RCC 7860 (cell line): ENCODE measurements around the gene SMC1B.
"Not testable (repeated sequence)": the region's sequence is repeated elsewhere in the genome, so short reads cannot be mapped to it uniquely, and the experiment has no call there.

Experiments used
- DNase-seq: peaks from one replicate; pipeline ENCODE4 v3.0.0-alpha.2; 2015; ENCODE audit warnings: low spot score
- FAIRE-seq: peaks from 2 replicates; lab custom pipeline; 2012; peaks lifted over from hg19 to GRCh38; lab: Jason Lieb, UNC

SMC1B gene, protein sequence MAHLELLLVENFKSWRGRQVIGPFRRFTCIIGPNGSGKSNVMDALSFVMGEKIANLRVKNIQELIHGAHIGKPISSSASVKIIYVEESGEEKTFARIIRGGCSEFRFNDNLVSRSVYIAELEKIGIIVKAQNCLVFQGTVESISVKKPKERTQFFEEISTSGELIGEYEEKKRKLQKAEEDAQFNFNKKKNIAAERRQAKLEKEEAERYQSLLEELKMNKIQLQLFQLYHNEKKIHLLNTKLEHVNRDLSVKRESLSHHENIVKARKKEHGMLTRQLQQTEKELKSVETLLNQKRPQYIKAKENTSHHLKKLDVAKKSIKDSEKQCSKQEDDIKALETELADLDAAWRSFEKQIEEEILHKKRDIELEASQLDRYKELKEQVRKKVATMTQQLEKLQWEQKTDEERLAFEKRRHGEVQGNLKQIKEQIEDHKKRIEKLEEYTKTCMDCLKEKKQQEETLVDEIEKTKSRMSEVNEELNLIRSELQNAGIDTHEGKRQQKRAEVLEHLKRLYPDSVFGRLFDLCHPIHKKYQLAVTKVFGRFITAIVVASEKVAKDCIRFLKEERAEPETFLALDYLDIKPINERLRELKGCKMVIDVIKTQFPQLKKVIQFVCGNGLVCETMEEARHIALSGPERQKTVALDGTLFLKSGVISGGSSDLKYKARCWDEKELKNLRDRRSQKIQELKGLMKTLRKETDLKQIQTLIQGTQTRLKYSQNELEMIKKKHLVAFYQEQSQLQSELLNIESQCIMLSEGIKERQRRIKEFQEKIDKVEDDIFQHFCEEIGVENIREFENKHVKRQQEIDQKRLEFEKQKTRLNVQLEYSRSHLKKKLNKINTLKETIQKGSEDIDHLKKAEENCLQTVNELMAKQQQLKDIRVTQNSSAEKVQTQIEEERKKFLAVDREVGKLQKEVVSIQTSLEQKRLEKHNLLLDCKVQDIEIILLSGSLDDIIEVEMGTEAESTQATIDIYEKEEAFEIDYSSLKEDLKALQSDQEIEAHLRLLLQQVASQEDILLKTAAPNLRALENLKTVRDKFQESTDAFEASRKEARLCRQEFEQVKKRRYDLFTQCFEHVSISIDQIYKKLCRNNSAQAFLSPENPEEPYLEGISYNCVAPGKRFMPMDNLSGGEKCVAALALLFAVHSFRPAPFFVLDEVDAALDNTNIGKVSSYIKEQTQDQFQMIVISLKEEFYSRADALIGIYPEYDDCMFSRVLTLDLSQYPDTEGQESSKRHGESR

DNA sequence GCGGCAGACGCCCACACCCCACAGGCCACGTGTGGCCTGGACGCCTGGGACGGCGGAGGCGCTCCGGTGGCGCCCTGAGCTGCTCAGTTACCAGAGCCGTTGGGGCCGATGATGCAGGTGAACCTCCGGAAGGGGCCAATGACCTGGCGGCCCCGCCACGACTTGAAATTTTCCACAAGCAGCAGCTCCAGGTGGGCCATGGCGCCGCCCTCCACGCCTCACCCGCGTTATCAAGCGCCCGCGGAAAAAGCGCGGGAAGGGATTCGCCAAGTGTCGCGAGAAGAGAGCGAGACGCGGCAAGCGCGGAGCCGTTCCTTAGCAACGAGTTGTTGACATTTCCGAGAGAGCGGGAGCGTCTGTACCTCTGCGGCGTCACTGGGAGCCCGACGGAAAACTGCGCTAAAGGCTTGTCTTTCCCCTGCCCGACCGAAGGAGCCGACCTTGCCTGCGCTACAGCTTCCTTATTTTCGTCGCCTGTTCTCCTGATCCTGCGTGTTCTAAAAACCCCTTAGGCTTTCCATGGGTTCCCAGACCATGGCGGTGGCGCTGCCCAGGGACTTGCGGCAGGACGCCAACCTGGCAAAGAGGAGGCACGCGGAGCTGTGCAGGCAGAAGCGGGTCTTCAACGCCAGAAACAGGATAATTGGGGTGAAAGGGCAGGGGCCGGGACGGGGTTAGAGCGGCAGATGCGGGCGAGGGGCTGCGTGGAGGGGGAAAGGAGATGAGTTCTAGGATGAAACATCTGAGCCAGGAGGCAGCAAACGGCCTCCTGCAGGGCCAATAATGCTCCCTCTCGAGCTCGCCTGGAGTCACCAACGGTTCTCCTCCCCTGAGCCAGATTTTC is at the start of gene SMC1B, which contains the start of gene RIBC2:
Gene SMC1B (minus strand): TSS at position 232 of the 844 bp plus-strand sequence. CDS start 32 bp downstream, at position 200.
Gene RIBC2 (plus strand): TSS at position 326 of the 844 bp plus-strand sequence. CDS start 194 bp downstream, at position 520.
- no peak for FAIRE-seq

DNA sequence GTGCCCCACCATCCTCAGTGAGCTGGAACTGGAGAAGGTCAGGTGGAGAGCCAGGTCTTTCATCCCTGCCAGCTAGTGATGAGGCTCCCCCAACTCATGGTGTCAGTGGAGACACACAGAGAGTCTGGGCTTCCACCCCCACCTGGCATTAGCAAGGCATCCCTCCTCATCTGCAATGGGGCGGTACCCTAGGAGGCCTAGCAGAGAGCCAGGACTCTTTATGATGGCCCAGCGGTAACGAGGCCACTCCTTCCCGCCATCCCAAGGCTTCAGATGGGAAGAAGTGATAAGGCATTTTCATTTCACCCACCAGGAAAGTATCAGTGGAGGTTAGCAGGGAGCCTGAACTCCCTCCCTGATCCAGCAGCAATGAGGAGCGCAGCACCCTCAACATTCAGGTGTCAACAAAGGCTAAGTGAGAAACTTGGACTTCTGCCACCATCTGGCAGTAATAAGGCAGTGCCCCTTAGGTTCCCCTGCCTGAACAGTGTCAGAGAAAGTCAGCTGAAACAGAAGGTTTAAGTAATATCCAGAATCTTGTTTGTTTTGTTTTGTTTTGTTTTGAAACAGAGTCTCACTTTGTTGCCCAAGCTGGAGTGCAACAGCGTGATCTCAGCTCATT is 48.7 kb upstream of the SMC1B start:
- DNase-seq (no peak), FAIRE-seq (no peak)

More for the DNA sequence above, at the start of gene SMC1B, which contains the start of gene RIBC2:
- DNase-seq: no peak

DNA sequence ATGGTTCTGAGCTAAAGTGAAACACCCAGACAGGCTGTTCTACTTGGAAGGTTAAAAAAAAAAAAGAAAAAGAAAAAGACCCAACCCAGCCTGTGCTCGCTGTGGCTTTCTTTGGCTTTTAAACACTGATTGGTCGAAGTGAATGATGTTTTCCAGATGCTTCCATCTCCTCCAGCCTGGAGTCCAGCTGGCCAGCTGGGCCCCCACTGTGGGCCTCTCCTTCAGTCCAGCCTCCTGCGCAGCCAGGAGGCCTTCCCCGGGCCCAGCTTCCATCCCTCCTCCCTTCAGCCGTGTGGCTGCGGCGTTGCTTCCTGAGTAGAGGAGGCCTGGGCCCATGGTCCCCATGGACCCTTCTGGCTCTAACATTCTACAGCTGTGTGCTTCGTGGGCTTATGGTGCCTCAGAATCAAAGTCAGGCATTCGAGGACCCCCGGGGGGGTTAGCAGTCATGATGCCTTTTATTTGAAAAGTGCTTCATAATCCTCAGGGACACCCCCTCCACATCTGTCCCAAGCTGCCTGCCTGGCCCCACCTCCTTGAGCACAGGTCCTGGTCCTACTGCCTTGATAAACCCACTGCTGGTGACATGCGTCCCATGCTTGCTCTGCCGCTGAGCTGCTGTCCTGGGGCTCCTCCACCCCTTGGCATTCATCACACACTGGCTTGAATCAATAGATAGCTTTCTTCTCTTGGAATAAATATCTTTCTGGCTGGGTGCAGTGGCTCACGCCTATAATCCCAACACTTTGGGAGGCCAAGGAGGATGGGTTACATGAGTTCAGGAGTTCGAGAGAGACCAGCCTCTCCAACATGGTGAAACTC is 47.1 kb upstream of the SMC1B start:
- no peak for FAIRE-seq
- no peak for DNase-seq

DNA sequence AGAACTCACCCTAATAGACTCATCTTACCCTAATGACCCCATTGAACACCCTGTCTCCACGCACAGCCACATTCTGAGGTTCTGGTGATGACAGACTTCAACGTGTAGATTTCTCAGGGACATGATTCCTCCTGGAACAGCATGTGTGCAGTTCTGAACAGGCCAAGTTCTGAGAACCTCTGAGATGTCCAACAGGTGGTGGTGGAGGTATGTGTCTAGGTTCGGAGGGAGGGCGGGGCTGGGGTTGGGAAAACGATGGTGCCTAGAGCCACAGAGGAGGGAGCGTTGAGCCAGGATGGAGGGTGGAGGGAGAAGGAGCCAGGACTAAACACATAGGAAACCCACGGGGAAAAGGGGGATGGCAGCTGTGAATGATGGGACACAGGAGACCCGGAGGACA is 45.8 kb upstream of the SMC1B start:
- no peak for DNase-seq
- no peak for FAIRE-seq

DNA sequence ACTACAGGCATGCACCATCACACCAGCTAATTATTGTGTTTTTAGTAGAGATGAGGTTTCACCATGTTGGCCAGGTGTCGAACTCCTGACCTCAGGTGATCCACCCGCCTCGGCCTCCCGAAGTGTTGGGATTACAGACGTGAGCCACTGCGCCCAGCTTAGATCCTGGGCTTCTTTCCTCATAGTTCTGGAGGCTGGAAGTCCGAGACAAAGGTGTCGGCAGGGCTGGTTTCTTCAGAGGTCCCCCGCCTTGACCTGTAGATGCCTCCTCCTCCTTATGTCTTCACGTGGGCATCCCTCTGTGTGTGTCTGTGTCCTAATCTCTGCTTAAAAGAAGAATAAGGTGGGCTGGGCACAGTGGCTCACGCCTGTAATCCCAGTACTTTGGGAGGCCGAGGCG is 45.1 kb upstream of the SMC1B start:
- no peak for DNase-seq
- no peak for FAIRE-seq

DNA sequence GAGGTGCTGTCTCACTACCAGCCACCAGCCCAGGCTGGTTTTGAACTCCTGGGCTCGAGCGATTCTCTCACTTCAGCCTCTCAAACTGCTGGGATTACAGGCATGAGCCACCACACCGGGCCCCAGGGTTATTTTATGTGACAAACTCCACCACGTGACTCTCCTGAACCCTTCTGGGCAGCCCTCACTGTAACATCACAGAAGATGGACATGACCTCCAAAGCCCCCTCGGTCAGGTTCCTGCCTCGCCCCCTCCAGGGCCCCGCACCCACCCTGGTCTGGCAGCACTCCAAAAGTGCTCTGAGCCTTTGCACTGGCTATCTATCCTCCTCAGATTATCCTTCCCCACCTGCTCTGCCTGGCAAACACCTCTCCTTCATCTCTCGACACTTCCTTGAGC is 43.4 kb upstream of the SMC1B start:
- FAIRE-seq: no peak

DNA sequence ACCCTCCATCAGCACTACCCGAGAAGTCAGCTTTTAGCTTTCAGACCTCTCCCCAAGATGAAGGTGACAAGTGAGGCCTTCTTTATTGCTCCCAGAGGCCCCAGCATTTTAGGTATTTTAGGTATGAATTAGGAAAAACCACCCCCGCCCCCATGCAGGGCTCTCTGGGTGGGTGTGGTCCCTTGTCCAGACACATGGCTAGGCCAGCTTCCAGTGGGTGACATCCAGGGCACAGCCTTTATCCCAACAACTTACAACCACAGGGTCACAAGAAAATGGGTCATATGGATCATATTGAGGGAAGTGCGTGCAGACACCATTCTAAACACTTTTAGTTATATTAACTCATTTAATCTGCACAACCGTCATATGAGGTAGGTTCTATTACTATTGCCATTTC is 42.2 kb upstream of the SMC1B start:
- FAIRE-seq (no peak), DNase-seq (no peak)

More for the DNA sequence above, 43.4 kb upstream of the SMC1B start:
- no peak for DNase-seq

DNA sequence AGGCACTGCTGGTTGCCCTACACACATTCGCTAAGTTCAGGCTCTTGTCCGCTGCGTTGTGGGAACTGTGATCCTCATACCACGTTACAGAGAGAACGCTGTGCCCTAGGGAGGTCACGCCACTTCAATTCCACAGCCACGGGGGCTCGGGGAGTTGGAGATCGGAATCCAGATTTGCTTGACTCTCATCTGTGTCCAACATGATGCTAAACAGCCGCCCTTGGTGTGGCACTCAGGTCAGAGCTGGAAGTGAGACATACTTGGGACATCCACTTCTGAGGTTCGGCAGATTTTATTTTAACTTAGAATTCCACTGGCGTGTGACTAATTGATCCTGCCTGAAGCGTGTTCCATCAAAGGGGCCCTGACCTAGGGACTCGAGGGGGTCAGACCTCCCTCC is 41.8 kb upstream of the SMC1B start:
- FAIRE-seq (no peak), DNase-seq (no peak)

DNA sequence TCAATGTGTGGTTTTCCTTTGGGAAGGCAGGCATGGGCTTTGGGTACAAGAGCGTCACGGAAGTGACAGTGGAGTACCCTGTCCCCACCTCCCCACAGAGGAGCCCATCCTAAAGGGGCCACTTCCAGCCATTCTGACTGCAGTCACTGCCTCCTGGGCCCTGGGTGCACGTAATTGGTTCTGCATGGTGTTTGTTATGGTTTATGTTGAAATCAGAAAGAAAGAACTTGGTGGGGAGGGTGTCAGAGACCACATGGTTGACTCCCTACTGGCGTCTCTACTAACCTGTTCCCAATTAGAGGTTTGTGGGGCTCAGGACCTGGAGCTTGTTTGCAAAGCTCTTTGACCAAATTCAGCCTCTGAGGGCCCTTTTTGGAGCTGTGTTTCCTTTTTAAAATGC is 40.9 kb upstream of the SMC1B start:
- FAIRE-seq (no peak), DNase-seq (no peak)

DNA sequence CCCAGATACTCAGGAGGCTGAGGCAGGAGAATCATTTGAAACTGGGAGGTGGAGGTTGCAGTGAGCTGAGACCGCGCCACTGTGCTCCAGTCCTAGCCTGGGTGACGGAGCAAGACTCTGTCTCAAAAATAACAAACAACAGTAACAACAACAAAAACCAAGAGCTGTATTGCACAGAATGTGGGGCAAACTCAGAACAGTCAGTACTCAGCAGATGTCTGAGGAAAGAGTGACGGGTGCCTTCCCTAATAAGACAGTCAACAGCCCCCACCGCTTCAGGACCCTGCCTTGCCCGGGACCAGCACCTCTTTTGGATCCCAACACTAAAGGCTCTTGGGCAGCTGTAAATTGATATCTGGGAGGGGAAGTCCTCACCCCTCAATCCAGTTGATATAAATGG is 40.4 kb upstream of the SMC1B start:
- FAIRE-seq (no peak), DNase-seq (no peak)

DNA sequence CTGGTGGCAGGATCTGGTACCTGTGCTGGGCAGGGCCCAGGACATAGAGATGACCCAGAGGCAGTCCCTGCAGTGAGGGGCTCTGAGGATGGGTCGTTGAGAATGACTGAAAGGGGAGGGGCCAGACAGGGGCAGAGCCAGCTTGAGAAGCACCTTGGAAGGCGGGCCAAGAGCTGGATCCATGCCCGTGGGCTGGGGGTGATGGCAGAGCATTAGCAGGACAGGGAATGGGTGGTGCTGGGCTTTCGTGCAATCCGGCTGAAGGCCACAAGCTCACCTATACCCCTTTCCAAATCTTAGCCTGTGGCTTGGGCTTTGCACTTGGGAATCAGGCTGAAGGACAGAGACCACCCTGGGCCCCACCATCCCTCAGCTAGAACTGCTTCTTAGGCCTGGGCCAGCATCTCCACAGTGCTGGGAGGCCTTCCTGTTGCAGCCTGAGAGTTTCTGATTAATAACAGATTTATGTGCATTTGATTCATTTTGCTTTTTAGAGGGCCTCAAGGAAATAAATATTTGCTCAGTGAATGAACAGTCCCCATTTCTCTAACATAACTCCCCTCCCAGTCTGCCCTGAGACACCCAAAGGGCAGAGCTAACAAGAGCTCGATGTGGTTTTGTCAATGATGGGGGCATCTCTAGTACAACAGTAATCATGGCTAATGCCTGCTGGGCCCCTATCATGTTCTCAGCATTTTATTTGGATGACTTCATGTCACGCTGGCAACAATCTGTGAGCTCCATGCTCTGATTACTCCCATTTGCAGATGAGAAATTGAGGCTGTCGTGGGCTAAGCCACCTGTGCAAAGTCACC is 39.4 kb upstream of the SMC1B start:
- no peak for DNase-seq

DNA sequence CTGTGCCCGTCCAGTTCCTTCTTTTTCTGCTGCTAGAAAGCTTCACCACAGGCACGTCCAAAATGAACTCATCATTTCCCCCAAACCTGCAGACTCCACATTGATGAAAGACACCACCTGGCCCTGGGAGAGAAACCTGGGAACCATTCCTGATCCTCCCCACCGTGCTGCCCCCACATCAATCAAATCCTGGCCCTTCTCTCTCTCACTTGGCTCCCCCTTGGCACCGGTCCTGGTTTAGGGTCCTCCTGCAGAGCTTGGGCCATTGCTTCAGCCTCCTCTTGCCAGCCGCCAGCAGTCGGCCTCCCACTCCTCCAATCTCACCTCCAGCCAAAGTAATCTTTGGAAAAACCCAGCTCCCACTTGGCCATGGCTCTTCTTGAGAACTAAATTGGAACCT is 38.6 kb upstream of the SMC1B start:
- FAIRE-seq: no peak
- no peak for DNase-seq

More for the DNA sequence above, 39.4 kb upstream of the SMC1B start:
- no peak for FAIRE-seq

DNA sequence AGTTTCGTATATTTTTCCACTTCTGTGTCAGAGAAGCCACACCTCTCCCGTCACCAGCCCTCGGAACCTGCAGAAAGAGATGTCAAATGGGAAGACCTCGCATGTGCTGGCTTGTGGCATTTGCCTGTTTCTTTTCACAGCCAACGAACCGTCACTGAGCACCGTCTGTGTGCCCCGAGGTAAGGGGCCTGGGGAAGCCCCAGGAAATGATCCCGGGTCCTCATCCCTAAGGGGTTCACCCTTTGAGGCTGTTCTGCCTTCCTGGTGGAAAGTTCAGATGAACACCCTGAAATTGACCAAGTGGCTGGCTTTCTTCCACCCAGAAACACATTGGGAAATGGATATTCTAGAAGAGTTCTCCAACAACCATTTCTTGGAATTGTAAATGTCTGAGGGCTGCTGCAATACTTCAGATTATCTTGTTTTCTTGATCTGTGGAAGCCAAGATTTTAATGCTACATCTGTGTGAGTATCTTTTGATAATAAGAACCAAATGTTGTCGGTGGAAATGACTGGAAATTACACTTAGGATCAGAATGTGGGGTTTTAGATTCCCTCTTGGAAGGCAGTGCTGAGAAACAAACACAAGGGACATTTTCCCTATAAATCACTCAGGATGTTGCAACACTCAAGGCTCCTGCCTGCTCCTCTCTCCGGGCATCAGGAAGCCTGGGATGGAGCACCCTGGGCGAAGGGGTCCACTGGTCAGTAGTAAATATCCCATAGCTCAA is 37.7 kb upstream of the SMC1B start:
- DNase-seq: no peak
- FAIRE-seq: no peak

DNA sequence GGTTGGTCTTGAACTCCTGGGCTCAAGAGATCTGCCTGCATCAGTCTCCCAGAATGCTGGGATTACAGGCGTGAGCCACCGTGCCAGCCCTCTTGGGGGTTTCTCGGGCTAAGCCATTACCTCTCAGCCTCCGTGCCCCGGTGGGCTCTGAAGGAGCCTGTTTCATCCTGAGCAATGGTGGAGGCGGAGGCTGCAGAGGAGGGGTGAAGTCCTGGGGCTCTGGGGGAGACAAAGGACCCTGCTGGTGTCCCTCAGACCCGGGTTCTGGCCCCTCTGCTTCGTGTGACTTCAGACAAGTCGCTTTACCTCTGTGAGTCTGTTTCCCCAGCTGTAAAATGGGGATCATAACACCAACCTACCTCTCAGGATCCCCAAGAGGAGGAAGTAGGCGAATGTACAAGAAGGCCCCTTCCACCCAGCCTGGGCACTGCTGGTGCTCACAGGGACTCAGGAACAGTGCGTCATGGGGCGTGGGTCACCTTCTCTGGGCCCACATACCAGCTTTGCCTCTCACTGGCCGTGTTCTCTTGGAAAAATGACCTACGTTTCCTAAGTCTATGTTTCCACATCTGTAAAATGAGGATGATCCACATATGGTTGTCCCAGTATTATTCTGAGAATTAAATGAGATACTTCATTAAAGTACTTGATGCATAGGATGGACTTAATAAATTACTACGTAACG is 36.8 kb upstream of the SMC1B start:
- DNase-seq (no peak), FAIRE-seq (no peak)

DNA sequence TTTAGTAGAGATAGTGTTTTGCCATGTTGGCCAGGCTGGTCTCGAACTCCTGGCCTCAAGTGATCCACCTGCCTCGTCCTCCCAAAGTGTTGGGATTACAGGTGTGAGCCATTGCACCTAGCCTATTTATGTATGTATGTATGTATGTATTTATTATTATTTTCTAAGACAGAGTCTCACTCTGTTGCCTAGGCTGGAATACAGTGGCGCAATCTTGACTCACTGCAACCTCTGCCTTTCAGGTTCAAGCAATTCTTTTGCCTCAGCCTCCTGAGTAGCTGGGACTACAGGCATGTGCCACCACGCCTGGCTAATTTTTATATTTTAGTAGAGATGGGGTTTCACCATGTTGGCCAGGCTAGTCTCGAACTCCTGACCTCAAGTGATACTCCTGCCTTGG is 36.0 kb upstream of the SMC1B start:
- FAIRE-seq: not testable (repeated sequence)

DNA sequence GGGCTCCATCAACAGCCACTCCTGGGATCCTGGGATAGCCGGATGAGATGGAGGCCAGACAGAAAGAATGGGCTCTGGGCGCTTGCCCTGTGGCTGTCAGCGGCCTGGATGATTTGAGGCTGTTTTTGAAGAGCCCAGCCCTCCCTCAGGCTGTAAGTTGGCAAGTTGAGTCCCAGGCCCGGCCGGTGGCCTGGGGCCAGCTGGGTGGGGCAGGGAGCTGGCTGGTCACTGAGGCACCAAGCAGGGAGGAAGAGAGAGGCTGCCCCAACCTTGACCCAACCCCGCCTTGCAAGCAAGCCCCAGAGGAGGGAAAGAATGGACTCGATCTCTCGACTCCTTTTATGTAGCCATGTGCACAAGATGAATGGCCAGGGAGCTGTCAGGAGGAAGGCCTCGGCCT is 35.0 kb upstream of the SMC1B start:
- DNase-seq: no peak
- no peak for FAIRE-seq

More for the DNA sequence above, 36.0 kb upstream of the SMC1B start:
- not testable (repeated sequence) for DNase-seq

DNA sequence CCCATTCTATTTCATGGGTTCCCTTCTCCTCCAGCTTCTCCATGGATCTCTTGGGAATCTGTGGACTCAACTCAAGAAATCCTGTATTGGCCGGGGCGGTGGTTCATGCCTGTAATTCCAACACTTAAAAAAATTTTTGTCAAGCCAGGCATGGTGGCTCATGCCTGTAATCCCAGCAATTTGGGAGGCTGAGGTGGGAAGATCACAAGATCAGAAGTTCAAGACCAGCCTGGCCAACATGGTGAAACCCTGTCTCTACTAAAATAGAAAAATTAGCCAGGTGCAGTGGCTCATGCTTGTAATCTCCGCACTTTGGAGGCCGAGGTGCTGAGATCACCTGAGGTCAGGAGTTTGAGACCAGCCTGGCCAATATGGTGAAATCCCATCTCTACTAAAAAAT is 34.2 kb upstream of the SMC1B start:
- FAIRE-seq: not testable (repeated sequence)

More for the DNA sequence above, 34.2 kb upstream of the SMC1B start:
- DNase-seq: not testable (repeated sequence)
